DOHH2 (cell line): ENCODE results near the gene NAALADL2.

ENCODE experiments used
- H3F3A ChIP-seq: fragments of 200-600 bp; sonication (generic), shearing (Covaris generic); 2 replicates; pipeline ENCODE4 v1.6.0; 2016; ENCODE audit warnings: antibody characterized with exemption, mild to moderate bottlenecking; ENCODE audit not compliant: control insufficient read depth, insufficient read depth
- H3K27ac ChIP-seq: fragments of 200-600 bp; sonication (generic); 2 replicates; pipeline ENCODE4 v1.5.1; 2014; ENCODE audit warnings: low read depth, mild to moderate bottlenecking, low read length, moderate library complexity
- H3K27me3 ChIP-seq: fragments of 200-600 bp; sonication (generic); 2 replicates; pipeline ENCODE4 v1.6.1; 2014; ENCODE audit warnings: mild to moderate bottlenecking, low read length, mixed read lengths; ENCODE audit not compliant: control insufficient read depth
- H3K36me3 ChIP-seq: fragments of 200-600 bp; sonication (generic); 2 replicates; pipeline ENCODE4 v1.6.1; 2014; ENCODE audit warnings: mild to moderate bottlenecking, low read length, moderate library complexity, mixed read lengths; ENCODE audit not compliant: control insufficient read depth
- H3K4me1 ChIP-seq: fragments of 200-600 bp; sonication (generic); 2 replicates; pipeline ENCODE4 v1.6.1; 2014; ENCODE audit warnings: mild to moderate bottlenecking, low read length, mixed read lengths; ENCODE audit not compliant: control insufficient read depth
- H3K4me2 ChIP-seq: fragments of 200-600 bp; sonication (generic); 2 replicates; pipeline ENCODE4 v1.6.0; 2014; ENCODE audit warnings: mild to moderate bottlenecking, low read length, moderate library complexity
- H3K4me3 ChIP-seq: fragments of 200-600 bp; sonication (generic); 2 replicates; pipeline ENCODE4 v1.5.1; 2014; ENCODE audit warnings: mild to moderate bottlenecking, low read length, mixed read lengths
- H3K79me2 ChIP-seq: fragments of 200-600 bp; sonication (generic); 2 replicates; pipeline ENCODE4 v1.6.1; 2014; ENCODE audit warnings: mild to moderate bottlenecking, low read length, mixed read lengths; ENCODE audit not compliant: control insufficient read depth
- H3K9me2 ChIP-seq: fragments of 200-600 bp; sonication (generic); replicated peaks from 2 replicates; pipeline ENCODE4 v1.6.1; 2014; ENCODE audit warnings: mild to moderate bottlenecking, low read length, mixed read lengths; ENCODE audit not compliant: control insufficient read depth
- H3K9me3 ChIP-seq: fragments of 200-600 bp; sonication (generic); 2 replicates; pipeline ENCODE4 v1.6.1; 2014; ENCODE audit warnings: antibody characterized with exemption, low read length, mixed read lengths; ENCODE audit not compliant: control insufficient read depth, insufficient read depth
- H4K20me1 ChIP-seq: fragments of 200-600 bp; sonication (generic); 2 replicates; pipeline ENCODE4 v1.6.0; 2014; ENCODE audit warnings: low read depth, mild to moderate bottlenecking, antibody characterized with exemption, low read length, moderate library complexity; ENCODE audit not compliant: control insufficient read depth, insufficient read depth
- EZH2phosphoT487 ChIP-seq: fragments of 200-600 bp; sonication (generic); IDR thresholded peaks from 2 replicates; pipeline ENCODE4 v1.6.1; 2017; ENCODE audit warnings: borderline replicate concordance, mild to moderate bottlenecking, antibody characterized with exemption, low read length, moderate library complexity, mixed read lengths
- TF ChIP-seq, protein P1 (sequence below): fragments of 200-600 bp; sonication (generic); IDR thresholded peaks from one replicate; pipeline ENCODE4 v1.5.1; 2014; ENCODE audit warnings: antibody characterized with exemption, mild to moderate bottlenecking, low read depth, low read length; ENCODE audit not compliant: poor library complexity, severe bottlenecking

Gene NAALADL2

DNA sequence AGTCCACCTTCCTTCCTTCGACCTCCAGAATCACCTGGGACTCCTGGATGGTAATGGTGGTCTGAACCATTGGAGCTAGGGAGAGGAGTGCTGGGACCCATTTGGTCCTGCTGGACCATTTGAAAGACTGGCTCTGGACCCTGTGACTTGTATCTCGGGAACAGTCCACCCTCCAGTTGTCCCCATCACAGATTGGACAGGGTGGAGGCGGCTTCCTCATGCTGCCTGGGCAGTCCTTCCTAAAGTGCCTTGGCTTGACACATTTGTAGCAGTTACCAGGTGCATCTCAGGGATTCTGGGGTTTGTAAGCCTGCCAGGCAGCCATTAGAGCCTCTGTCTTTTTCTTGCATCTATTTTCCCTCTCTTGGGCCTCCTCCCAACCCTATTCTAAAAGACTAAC lies 758.1 kb downstream of the NAALADL2 start:
- no peaks in the 10 kb centered on the region for H4K20me1 ChIP-seq
- TF ChIP-seq, protein P1, sequence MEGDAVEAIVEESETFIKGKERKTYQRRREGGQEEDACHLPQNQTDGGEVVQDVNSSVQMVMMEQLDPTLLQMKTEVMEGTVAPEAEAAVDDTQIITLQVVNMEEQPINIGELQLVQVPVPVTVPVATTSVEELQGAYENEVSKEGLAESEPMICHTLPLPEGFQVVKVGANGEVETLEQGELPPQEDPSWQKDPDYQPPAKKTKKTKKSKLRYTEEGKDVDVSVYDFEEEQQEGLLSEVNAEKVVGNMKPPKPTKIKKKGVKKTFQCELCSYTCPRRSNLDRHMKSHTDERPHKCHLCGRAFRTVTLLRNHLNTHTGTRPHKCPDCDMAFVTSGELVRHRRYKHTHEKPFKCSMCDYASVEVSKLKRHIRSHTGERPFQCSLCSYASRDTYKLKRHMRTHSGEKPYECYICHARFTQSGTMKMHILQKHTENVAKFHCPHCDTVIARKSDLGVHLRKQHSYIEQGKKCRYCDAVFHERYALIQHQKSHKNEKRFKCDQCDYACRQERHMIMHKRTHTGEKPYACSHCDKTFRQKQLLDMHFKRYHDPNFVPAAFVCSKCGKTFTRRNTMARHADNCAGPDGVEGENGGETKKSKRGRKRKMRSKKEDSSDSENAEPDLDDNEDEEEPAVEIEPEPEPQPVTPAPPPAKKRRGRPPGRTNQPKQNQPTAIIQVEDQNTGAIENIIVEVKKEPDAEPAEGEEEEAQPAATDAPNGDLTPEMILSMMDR = no peak
- TF ChIP-seq EZH2phosphoT487 = no peak
- H3K79me2 ChIP-seq = no peaks in the 10 kb centered on the region
- H3F3A ChIP-seq = no peaks in the 10 kb centered on the region
- no peaks in the 10 kb centered on the region for H3K9me3 ChIP-seq
- no peaks in the 10 kb centered on the region for H3K27me3 ChIP-seq
- H3K4me3 ChIP-seq = no peak overlapping the region
- no peaks in the 10 kb centered on the region for H3K4me1 ChIP-seq
- no peak overlapping the region for H3K4me2 ChIP-seq
- no peaks in the 10 kb centered on the region for H3K36me3 ChIP-seq
- no peaks in the 10 kb centered on the region for H3K9me2 ChIP-seq
- no peak overlapping the region for H3K27ac ChIP-seq

DNA sequence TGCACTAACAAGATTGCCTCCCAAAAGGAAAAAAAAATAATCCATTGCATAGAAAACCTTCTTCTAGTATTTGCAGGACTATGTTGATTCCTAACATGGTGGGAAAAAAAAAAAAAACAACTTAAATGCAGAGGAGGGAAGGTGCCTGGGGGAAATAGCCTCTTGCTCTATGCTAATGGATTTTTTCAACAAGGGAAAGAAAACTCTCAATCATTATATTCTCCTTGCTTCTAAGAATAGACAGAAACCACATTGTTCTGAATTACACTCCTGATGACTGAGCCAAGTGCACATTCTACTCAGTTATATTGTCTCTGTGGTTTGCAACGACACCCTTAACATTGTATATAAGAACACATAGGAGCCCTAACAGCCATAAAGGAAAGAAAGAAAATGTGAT lies 760.2 kb downstream of the NAALADL2 start:
- TF ChIP-seq, protein P1 = no peak
- no peak for TF ChIP-seq EZH2phosphoT487
- Histone ChIP-seq H3K4me1 (no peaks in the 10 kb centered on the region), H3K9me3 (no peaks in the 10 kb centered on the region), H3K4me2 (no peak overlapping the region), H3K36me3 (no peaks in the 10 kb centered on the region), H3K79me2 (no peaks in the 10 kb centered on the region), H3K27ac (no peak overlapping the region), H3K9me2 (no peaks in the 10 kb centered on the region), H3K27me3 (no peaks in the 10 kb centered on the region), H3F3A (no peaks in the 10 kb centered on the region), H3K4me3 (no peak overlapping the region), H4K20me1 (no peaks in the 10 kb centered on the region)

DNA sequence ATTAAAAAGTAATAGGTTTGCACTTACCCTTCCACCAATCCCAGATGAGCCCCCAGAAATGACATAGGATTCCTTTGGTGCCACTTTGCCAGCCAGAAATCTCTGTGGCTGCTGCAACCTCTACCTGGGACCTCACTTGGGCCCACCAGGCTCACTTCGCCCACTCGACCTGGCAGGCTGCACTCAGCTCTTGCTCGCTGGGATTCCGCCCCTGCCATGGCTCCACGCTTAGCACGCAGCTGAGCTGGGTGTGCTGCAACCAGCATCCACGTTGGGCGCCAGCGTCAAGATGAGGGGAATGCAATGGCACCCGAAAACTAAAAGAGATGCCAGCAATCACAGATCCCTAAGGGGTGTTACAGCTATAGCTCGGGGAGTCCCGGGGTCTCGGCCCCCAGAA lies 761.0 kb downstream of the NAALADL2 start:
- no peaks in the 10 kb centered on the region for H3K79me2 ChIP-seq
- H3K4me3 ChIP-seq = no peak overlapping the region
- no peaks in the 10 kb centered on the region for H3F3A ChIP-seq
- no peak overlapping the region for H3K27ac ChIP-seq
- no peaks in the 10 kb centered on the region for H3K36me3 ChIP-seq
- no peaks in the 10 kb centered on the region for H3K27me3 ChIP-seq
- no peaks in the 10 kb centered on the region for H3K4me1 ChIP-seq
- no peaks in the 10 kb centered on the region for H4K20me1 ChIP-seq
- TF ChIP-seq, protein P1 = no peak
- no peak for TF ChIP-seq EZH2phosphoT487
- H3K9me2 ChIP-seq = no peaks in the 10 kb centered on the region
- no peak overlapping the region for H3K4me2 ChIP-seq
- H3K9me3 ChIP-seq = no peaks in the 10 kb centered on the region

DNA sequence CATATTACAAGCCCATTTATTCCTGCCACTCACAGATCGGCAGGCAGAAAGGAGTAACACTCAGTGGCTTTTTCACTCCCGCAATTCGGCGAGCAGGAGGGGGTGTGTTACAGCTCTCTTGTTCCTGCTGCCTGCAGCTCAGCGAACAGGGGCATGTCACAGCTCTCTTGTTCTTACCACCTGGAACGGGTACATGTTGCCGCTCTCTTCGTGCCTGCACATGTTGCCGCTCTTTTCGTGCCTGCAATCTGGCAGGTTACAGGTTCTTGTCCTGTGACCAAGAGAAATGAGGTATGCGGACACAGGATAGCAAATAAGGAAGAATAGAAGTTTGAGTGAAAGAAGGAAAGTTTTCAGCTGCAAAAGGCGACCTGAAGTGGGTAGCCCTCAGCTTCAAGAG lies 761.4 kb downstream of the NAALADL2 start:
- no peaks in the 10 kb centered on the region for H3K4me1 ChIP-seq
- no peaks in the 10 kb centered on the region for H3F3A ChIP-seq
- no peaks in the 10 kb centered on the region for H3K36me3 ChIP-seq
- TF ChIP-seq, protein P1 = no peak
- TF ChIP-seq EZH2phosphoT487 = no peak
- no peaks in the 10 kb centered on the region for H3K27me3 ChIP-seq
- H3K9me3 ChIP-seq = no peaks in the 10 kb centered on the region
- no peaks in the 10 kb centered on the region for H3K79me2 ChIP-seq
- no peak overlapping the region for H3K27ac ChIP-seq
- no peak overlapping the region for H3K4me2 ChIP-seq
- no peaks in the 10 kb centered on the region for H4K20me1 ChIP-seq
- no peak overlapping the region for H3K4me3 ChIP-seq
- no peaks in the 10 kb centered on the region for H3K9me2 ChIP-seq
